HG03045 (cell line): Measurements from ENCODE around the gene CFAP70.
A peak's percentile ranks its signal among the peaks of the same experiment; 100 is the strongest.
"Not testable (repeated sequence)": the region's sequence is repeated elsewhere in the genome, so short reads cannot be mapped to it uniquely, and the experiment has no call there.

ENCODE experiments used
- ATAC-seq: cut with Tn5 transposase; IDR thresholded peaks from one replicate; pipeline ENCODE4 v1.9.1; 2021; ENCODE audit warnings: mild to moderate bottlenecking, moderate library complexity; ENCODE audit not compliant: unreplicated experiment

CFAP70 gene

GRCh38 chr10:73258612-73259011 lies 100.1 kb downstream of the CFAP70 start:
- not testable (repeated sequence) for ATAC-seq

GRCh38 chr10:73253225-73253555 lies 105.5 kb downstream of the CFAP70 start:
- no peak for ATAC-seq

GRCh38 chr10:73252445-73253224 lies 106.0 kb downstream of the CFAP70 start, which contains the start of gene MRPS16:
Gene MRPS16 (minus strand): TSS chr10:73252644. CDS start chr10:73252482, 162 bp downstream.
- ATAC-seq = peak; percentile 81

- ATAC-seq = peak; percentile 43
Observed at GRCh38 chr10:73251683-73252444, 106.8 kb downstream of the CFAP70 start.

GRCh38 chr10:73248259-73248724 lies 110.4 kb downstream of the CFAP70 start:
- ATAC-seq = no peak

- ATAC-seq = no peak
Observed at GRCh38 chr10:73247509-73248258, 111.0 kb downstream of the CFAP70 start.

- ATAC-seq = peak; percentile 84
Observed at GRCh38 chr10:73246646-73247508, 111.8 kb downstream of the CFAP70 start, which contains the start of gene DNAJC9. Gene DNAJC9 (minus strand): TSS chr10:73247255. CDS start chr10:73247189, 66 bp downstream.

- no peak for ATAC-seq
Observed at GRCh38 chr10:73246322-73246645, 112.4 kb downstream of the CFAP70 start.

- no peak for ATAC-seq
Observed at GRCh38 chr10:73244866-73245477, 113.7 kb downstream of the CFAP70 start.

GRCh38 chr10:73239908-73240307 lies 118.8 kb downstream of the CFAP70 start:
- no peak for ATAC-seq

GRCh38 chr10:73238990-73239566 lies 119.6 kb downstream of the CFAP70 start:
- ATAC-seq = no peak

- no peak for ATAC-seq
Observed at GRCh38 chr10:73234695-73235094, 124.0 kb downstream of the CFAP70 start.

GRCh38 chr10:73233883-73234282 lies 124.8 kb downstream of the CFAP70 start:
- no peak for ATAC-seq

- ATAC-seq = no peak
Observed at GRCh38 chr10:73232887-73233286, 125.8 kb downstream of the CFAP70 start.

- no peak for ATAC-seq
Observed at GRCh38 chr10:73229567-73229966, 129.1 kb downstream of the CFAP70 start.

GRCh38 chr10:73228247-73228646 lies 130.4 kb downstream of the CFAP70 start:
- no peak for ATAC-seq

- no peak for ATAC-seq
Observed at GRCh38 chr10:73226663-73227062, 132.0 kb downstream of the CFAP70 start.

- no peak for ATAC-seq
Observed at GRCh38 chr10:73225518-73225917, 133.1 kb downstream of the CFAP70 start.

- ATAC-seq = no peak
Observed at GRCh38 chr10:73220989-73221388, 137.7 kb downstream of the CFAP70 start.

GRCh38 chr10:73219384-73219783 lies 139.3 kb downstream of the CFAP70 start:
- ATAC-seq = no peak
